ENCODE results near the gene HOXB4.

Gene HOXB4

GRCh38 chr17:48545539-48545938 lies 32.6 kb downstream of the HOXB4 start:
- TF ChIP-seq, protein P1, sequence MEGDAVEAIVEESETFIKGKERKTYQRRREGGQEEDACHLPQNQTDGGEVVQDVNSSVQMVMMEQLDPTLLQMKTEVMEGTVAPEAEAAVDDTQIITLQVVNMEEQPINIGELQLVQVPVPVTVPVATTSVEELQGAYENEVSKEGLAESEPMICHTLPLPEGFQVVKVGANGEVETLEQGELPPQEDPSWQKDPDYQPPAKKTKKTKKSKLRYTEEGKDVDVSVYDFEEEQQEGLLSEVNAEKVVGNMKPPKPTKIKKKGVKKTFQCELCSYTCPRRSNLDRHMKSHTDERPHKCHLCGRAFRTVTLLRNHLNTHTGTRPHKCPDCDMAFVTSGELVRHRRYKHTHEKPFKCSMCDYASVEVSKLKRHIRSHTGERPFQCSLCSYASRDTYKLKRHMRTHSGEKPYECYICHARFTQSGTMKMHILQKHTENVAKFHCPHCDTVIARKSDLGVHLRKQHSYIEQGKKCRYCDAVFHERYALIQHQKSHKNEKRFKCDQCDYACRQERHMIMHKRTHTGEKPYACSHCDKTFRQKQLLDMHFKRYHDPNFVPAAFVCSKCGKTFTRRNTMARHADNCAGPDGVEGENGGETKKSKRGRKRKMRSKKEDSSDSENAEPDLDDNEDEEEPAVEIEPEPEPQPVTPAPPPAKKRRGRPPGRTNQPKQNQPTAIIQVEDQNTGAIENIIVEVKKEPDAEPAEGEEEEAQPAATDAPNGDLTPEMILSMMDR (IDR thresholded peaks at IDR 0.05; ENCODE audit: low read depth, low read length): no peak
- peaks cover 96% of the 10 kb centered on the region for H3K27me3 ChIP-seq
- no peak overlapping the region for H3K4me3 ChIP-seq (ENCODE audit: low read depth, low read length)
- no peak for DNase-seq
- no peaks in the 10 kb centered on the region for H3K4me1 ChIP-seq
- H3K36me3 ChIP-seq: no peaks in the 10 kb centered on the region
- H3K9me3 ChIP-seq: no peaks in the 10 kb centered on the region

GRCh38 chr17:48545022-48545375 lies 33.2 kb downstream of the HOXB4 start, which contains the start of gene HOXB2:
Gene HOXB2, minus strand, starts transcription at chr17:48545109. Its CDS starts 198 bp downstream, at chr17:48544911.
- Histone ChIP-seq H3K36me3 (no peaks in the 10 kb centered on the region), H3K4me3 (ENCODE audit: low read depth, low read length) (no peak within 1 kb of the TSS), H3K4me1 (no peaks in the 10 kb centered on the region), H3K27me3 (peaks cover 96% of the 10 kb centered on the region), H3K9me3 (no peaks in the 10 kb centered on the region)
- TF ChIP-seq, protein P1 (IDR thresholded peaks at IDR 0.05; ENCODE audit: low read depth, low read length): no peak
- no peak for DNase-seq

- Histone ChIP-seq H3K9me3 (no peaks in the 10 kb centered on the region), H3K36me3 (no peaks in the 10 kb centered on the region), H3K27me3 (peaks cover 94% of the 10 kb centered on the region), H3K4me1 (no peaks in the 10 kb centered on the region), H3K4me3 (ENCODE audit: low read depth, low read length) (no peak overlapping the region)
- TF ChIP-seq, protein P1 (IDR thresholded peaks at IDR 0.05; ENCODE audit: low read depth, low read length): no peak
- no peak for DNase-seq
Observed at GRCh38 chr17:48544349-48545021, 33.7 kb downstream of the HOXB4 start.

DNA sequence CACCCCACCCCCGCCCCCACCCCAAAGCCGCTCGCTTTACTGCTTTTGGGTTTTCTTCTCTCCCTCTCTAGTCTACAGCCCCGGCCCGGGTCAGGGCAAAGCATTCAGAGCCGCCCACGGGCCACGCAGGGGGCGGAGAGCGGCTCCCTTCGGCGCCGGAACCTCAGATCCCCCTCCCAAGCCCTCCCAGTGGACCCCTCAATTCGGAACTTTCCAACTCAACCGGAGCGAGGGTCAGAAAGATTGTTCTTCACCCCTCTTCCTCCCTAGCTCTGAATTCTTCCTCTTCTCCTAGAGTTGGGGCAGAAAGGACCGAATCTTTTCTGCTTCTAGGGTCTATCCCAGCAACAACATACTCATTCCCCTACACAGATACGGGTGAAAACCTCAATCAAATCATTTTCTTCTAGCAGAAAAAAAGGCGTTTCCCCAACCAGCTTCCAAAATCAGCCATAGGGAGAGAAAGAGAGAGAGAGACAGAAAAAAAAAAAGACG lies 34.2 kb downstream of the HOXB4 start:
- peaks cover 92% of the 10 kb centered on the region for H3K27me3 ChIP-seq
- no peaks in the 10 kb centered on the region for H3K9me3 ChIP-seq
- TF ChIP-seq, protein P1 (IDR thresholded peaks at IDR 0.05; ENCODE audit: low read depth, low read length): no peak
- H3K4me1 ChIP-seq: no peaks in the 10 kb centered on the region
- H3K4me3 ChIP-seq (ENCODE audit: low read depth, low read length): no peak overlapping the region
- no peak for DNase-seq
- H3K36me3 ChIP-seq: no peaks in the 10 kb centered on the region

GRCh38 chr17:48543107-48543853 lies 34.9 kb downstream of the HOXB4 start:
- TF ChIP-seq, protein P1 (IDR thresholded peaks at IDR 0.05; ENCODE audit: low read depth, low read length): no peak
- Histone ChIP-seq H3K9me3 (no peaks in the 10 kb centered on the region), H3K27me3 (peaks cover 90% of the 10 kb centered on the region), H3K4me3 (ENCODE audit: low read depth, low read length) (no peak overlapping the region), H3K36me3 (no peaks in the 10 kb centered on the region), H3K4me1 (no peaks in the 10 kb centered on the region)
- no peak for DNase-seq

DNA sequence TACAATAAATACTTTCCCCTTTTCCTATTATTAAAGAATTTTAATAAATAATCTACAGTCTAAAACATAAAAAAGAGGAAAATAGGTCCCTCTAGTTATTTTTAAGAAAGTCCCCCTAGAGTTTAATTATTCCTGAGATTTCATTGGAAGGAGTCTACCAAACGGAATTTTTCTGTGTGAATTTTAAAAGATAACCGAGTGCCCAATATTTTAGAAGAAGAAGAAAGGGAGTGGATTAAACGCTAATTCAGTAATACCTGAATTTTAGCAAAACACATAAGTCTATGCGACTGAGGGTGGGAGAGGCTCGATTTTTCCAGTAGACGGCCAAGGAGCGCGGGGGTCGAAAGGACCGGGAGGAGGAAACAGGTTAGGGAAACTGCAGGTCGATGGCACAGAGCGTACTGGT lies 35.4 kb downstream of the HOXB4 start:
- Histone ChIP-seq H3K27me3 (peaks cover 93% of the 10 kb centered on the region), H3K36me3 (no peaks in the 10 kb centered on the region), H3K4me1 (no peaks in the 10 kb centered on the region), H3K4me3 (ENCODE audit: low read depth, low read length) (no peak overlapping the region), H3K9me3 (no peaks in the 10 kb centered on the region)
- TF ChIP-seq, protein P1 (IDR thresholded peaks at IDR 0.05; ENCODE audit: low read depth, low read length): no peak
- DNase-seq: no peak

Measured in BE2C (cell line).